Activated CD4-positive, alpha-beta memory T cell treated with anti-CD3 and anti-CD28 coated beads for 36 hours (primary cell): ENCODE measurements around the gene DDX25. TPM values are rescaled to one million over a fixed set of nuclear protein-coding genes. Genes with fewer than 3 reads are reported as not detected.

ENCODE experiments used
- CTCF ChIA-PET: fragments of 350-600 bp; sonication (Branson Sonifier 250); formaldehyde crosslinking; loops from one replicate; lab custom pipeline; 2021; ENCODE audit warnings: antibody characterized with exemption, inconsistent platforms; lab: Charles Lee
- POLR2A ChIA-PET: fragments of 350-600 bp; sonication (Branson Sonifier 250); formaldehyde crosslinking; loops from one replicate; lab custom pipeline; 2021; ENCODE audit warnings: antibody characterized with exemption; lab: Charles Lee
- DNase-seq: peaks from one replicate; pipeline ENCODE4 v3.0.0-alpha.2; 2020
- H3K27ac Mint-ChIP-seq: one replicate; pipeline ENCODE4 v1.8.0; 2021; ENCODE audit warnings: mixed read lengths
- H3K27me3 Mint-ChIP-seq: one replicate; pipeline ENCODE4 v1.8.0; 2021; ENCODE audit warnings: mixed read lengths
- H3K36me3 Mint-ChIP-seq: one replicate; pipeline ENCODE4 v1.8.0; 2021; ENCODE audit warnings: mixed read lengths
- H3K4me1 Mint-ChIP-seq: one replicate; pipeline ENCODE4 v1.8.0; 2021; ENCODE audit warnings: low read depth, mixed read lengths
- H3K4me3 Mint-ChIP-seq: one replicate; pipeline ENCODE4 v1.8.0; 2021; ENCODE audit warnings: mild to moderate bottlenecking, mixed read lengths
- H3K9me3 Mint-ChIP-seq: one replicate; pipeline ENCODE4 v1.8.0; 2021; ENCODE audit warnings: mixed read lengths
- intact Hi-C: fragments of 100-400 bp; cut with micrococcal nuclease; formaldehyde crosslinking; loops from one replicate; pipeline ENCODE4 v1.15.1; 2023
- total RNA-seq, 2 experiments: library from RNA; stranded (reverse); gene quantifications; one replicate each; pipeline ENCODE4 v1.2.3, GENCODE V29; 2021

DDX25 gene
- total RNA-seq, 2 experiments from 2014 or later, result not detected

DNA sequence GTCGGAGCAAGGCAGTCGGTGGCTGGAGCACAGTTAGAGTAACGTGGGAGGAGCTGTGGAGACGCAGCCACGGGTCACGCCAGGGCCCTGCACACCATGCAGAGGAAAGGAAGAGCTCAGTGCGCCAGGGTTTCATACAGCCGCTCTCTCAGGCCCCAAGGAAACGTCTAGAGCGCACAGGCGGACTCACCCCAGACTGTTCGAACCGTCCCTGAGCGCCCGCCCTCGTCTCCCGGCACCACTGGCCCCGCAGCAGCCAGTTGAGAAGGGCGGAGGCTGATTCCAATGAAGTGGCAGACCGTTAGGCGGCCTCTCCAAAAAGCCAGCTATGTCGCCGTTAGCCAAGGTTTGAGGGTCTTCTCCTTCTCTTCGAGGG is 17.3 kb upstream of the DDX25 start:
- Mint-ChIP-seq H3K9me3 (no peaks in the 10 kb centered on the region), H3K36me3 (peaks cover 13% of the 10 kb centered on the region), H3K27ac (peak overlapping the region; percentile 93), H3K27me3 (peaks cover 6% of the 10 kb centered on the region), H3K4me3 (peak overlapping the region; percentile 74), H3K4me1 (peaks cover 26% of the 10 kb centered on the region)
- ChIA-PET POLR2A (interaction anchor here (1.4 to 2.5 kb wide), 5 partner anchors 10 to 317 kb away, joined by 4 to 24 read pairs (median 6); partner anchors contain the start of genes CHEK1, EI24 and PUS3), CTCF (interaction anchor here (0.7 to 2.5 kb wide), 5 partner anchors 10 to 319 kb away, joined by 3 to 16 read pairs (median 6); partner anchors contain the start of gene PUS3)
- peak; percentile 65 for DNase-seq
- intact Hi-C loops, result loop anchor here (1.0 to 10.0 kb wide), 9 partner anchors 16 to 932 kb away; partner anchors contain the start of genes CCDC15, EI24, FAM118B and PUS3

DNA sequence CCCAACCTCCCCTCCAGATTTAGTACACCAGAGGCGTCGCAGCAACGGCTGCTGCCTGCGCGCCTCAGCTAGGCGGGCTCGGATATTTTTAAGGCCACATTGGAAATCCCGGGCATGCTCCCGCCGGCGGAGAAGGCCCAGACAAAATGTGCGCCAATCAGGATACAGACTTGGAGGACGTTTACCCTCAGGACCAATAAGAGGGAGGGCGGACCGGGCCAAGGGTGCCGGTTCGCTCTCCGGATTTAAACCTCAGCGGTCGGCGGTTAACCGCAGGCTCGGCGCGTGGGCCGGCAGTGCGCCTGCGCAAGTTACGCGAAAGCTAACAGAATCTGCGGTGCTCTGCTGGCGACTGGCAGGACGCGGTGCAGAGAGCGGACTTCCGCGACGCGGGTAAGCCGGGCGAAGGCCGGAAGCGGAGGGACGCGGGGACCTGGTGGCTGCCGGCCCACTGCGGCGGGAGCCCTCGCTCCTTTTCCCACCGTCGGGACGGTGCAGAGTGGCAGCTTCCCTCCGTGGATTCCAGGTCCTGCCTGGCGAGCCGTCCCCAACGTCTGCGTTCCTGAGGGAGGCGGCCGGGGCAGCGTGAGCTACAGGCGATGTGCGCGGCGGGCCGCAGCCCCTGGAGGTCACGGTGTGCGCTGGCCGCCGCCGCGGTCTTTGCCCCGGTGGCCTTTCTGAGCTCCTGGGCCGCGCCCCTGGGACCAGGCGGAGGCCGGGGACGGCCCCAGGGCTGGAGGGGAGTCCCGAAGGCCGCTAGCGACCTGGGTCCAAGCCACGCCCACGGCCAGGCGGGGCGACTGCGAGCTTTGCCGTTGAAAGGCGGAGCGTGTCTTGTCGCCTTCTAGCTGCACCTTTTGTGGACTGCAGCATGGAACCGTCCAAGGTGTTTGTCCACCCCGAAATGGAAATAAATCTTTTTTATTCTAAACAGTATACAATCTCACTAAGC is 16.7 kb upstream of the DDX25 start, which contains the start of gene HYLS1:
Gene HYLS1 (plus strand): TSS at position 296 of the 952 bp plus-strand sequence. CDS start 11,701 bp downstream, outside the sequence.
- Mint-ChIP-seq H3K9me3 (no peaks in the 10 kb centered on the region), H3K4me3 (peak within 1 kb of the TSS; percentile 74), H3K27me3 (peaks cover 6% of the 10 kb centered on the region), H3K27ac (peak within 1 kb of the TSS; percentile 93), H3K36me3 (peaks cover 18% of the 10 kb centered on the region), H3K4me1 (peaks cover 31% of the 10 kb centered on the region)
- POLR2A ChIA-PET, result interaction anchor here (0.7 to 2.5 kb wide), 11 partner anchors 10 to 776 kb away, joined by 3 to 24 read pairs (median 4); partner anchors contain the start of genes CHEK1, EI24, FOXRED1 and PUS3
- CTCF ChIA-PET, result interaction anchor here (0.6 to 2.5 kb wide), 9 partner anchors 10 to 1094 kb away, joined by 3 to 16 read pairs (median 4); partner anchors contain the start of genes EI24 and PUS3
- intact Hi-C loops, result loop anchor here (1.0 to 10.0 kb wide), 9 partner anchors 16 to 933 kb away; partner anchors contain the start of genes CCDC15, EI24, FAM118B and PUS3
- DNase-seq, result peak; percentile 99

DNA sequence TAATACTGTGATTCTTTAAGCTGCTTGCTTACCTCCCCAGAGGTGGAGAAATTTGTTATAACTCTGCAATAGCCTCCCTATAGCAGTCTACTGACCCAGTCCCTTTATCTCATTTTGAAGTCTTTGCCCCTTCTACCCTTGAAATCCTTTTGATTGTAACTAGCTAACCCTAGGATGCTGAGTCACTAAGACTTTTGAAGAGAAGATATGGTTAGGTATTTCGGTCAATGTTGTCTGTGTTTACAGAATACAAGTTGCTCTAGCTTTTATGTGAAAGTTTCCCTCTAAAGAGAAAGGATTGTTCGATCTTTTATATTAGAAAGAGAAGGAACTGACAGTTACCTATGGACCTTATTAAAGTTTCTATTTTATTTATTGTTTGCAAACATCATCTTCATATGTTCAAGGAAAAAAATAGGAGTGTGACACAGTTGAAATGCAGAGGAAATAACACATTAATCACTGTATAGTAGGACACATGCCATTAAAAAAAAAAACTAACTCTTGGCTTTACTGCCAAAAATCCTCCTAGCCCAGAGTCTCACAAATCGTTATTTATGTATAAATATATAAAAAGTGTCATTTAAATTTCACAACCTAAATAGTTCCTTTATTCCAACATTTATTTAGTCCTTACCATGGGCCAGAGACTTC is 13.7 kb upstream of the DDX25 start:
- no peaks in the 10 kb centered on the region for H3K9me3 Mint-ChIP-seq

DNA sequence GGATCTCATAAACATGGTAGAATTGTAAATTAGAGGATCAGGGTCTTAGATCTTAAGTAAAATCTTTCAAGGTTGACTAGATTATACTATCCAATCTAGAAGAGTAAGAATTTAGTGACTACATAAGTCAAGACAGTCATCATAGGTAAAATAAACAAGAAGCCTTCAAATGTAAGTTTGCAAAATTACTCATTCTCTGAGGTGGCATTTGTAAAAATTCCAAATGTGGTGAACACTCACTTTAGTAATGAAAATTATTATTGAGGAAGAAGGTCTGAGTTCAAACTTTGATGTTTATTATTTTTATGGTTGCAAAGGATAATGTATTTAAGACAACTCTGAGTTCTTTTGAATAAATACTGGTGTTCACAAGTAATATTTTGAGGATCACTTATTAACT is 12.2 kb upstream of the DDX25 start:
- Mint-ChIP-seq H3K36me3 (peaks cover 28% of the 10 kb centered on the region), H3K27ac (no peak overlapping the region), H3K4me1 (peaks cover 33% of the 10 kb centered on the region), H3K27me3 (peaks cover 4% of the 10 kb centered on the region), H3K9me3 (no peaks in the 10 kb centered on the region), H3K4me3 (no peak overlapping the region)
- POLR2A ChIA-PET, result interaction anchor here (1.5 kb wide), 1 partner anchor 11 kb away, joined by 3 read pairs; the partner anchor contains the start of gene PUS3
- intact Hi-C loops, result no loop called here
- CTCF ChIA-PET, result no interaction called here
- DNase-seq, result no peak

More for the DNA sequence above, 13.7 kb upstream of the DDX25 start:
- H3K4me3 Mint-ChIP-seq, result no peak overlapping the region
- CTCF ChIA-PET, result no interaction called here
- DNase-seq, result no peak
- no peak overlapping the region for H3K27ac Mint-ChIP-seq
- H3K36me3 Mint-ChIP-seq, result peaks cover 26% of the 10 kb centered on the region
- peaks cover 6% of the 10 kb centered on the region for H3K27me3 Mint-ChIP-seq
- peaks cover 32% of the 10 kb centered on the region for H3K4me1 Mint-ChIP-seq
- POLR2A ChIA-PET, result no interaction called here
- intact Hi-C loops, result no loop called here

DNA sequence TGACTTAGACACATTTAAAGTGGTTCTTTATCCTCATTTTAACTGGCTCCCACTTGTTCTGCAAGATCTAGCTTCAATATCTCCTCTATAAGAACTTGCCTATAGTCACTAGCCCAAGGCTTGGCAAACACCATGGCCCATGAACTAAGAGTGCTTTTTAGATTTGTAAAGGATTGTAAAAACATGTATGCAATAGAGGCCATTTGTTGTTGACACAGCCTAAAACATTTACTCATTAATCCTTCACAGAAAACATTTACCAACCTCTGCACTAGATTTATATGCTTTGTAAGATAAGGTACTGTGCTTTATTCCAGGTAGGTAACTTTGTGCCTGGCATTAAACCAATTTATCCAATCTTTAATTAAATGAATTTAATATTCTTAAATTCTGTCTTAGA is 11.3 kb upstream of the DDX25 start:
- ChIA-PET CTCF (no interaction called here), POLR2A (no interaction called here)
- no peak overlapping the region for H3K27ac Mint-ChIP-seq
- H3K4me3 Mint-ChIP-seq, result no peak overlapping the region
- no peaks in the 10 kb centered on the region for H3K9me3 Mint-ChIP-seq
- H3K4me1 Mint-ChIP-seq, result peaks cover 37% of the 10 kb centered on the region
- peaks cover 29% of the 10 kb centered on the region for H3K36me3 Mint-ChIP-seq
- DNase-seq, result no peak
- no peaks in the 10 kb centered on the region for H3K27me3 Mint-ChIP-seq
- intact Hi-C loops, result no loop called here

DNA sequence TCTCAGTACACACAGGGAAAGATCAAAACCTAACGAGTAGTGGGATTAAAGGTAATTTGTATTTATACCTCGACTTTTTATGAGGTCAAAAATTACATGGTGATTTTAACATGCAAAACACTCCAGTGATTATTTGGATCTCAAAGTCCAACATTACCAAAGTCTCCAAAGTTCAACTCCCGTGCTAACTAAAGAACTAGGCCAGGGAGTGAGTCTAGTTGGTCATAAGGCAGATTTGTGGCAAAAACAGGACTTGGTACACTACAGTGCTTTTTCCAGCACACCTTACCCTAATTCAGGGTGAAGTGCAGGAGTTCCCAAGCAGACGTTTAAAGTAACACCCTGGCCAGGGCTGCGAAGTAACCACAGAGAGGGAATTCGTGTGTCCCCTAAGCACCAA is 2.4 kb upstream of the DDX25 start:
- Mint-ChIP-seq H3K27me3 (peaks cover 18% of the 10 kb centered on the region), H3K4me3 (peak overlapping the region; percentile 71), H3K9me3 (no peaks in the 10 kb centered on the region), H3K27ac (no peak overlapping the region), H3K4me1 (peaks cover 42% of the 10 kb centered on the region), H3K36me3 (peaks cover 31% of the 10 kb centered on the region)
- POLR2A ChIA-PET, result interaction anchor here (2.2 kb wide), 1 partner anchor 14 kb away, joined by 24 read pairs; the partner anchor contains the start of gene HYLS1
- CTCF ChIA-PET, result interaction anchor here (2.5 kb wide), 1 partner anchor 14 kb away, joined by 16 read pairs; the partner anchor contains the start of gene HYLS1
- no peak for DNase-seq
- intact Hi-C loops, result loop anchor here (2.0 kb wide), 1 partner anchor 161 kb away; the partner anchor contains the start of gene CDON

DNA sequence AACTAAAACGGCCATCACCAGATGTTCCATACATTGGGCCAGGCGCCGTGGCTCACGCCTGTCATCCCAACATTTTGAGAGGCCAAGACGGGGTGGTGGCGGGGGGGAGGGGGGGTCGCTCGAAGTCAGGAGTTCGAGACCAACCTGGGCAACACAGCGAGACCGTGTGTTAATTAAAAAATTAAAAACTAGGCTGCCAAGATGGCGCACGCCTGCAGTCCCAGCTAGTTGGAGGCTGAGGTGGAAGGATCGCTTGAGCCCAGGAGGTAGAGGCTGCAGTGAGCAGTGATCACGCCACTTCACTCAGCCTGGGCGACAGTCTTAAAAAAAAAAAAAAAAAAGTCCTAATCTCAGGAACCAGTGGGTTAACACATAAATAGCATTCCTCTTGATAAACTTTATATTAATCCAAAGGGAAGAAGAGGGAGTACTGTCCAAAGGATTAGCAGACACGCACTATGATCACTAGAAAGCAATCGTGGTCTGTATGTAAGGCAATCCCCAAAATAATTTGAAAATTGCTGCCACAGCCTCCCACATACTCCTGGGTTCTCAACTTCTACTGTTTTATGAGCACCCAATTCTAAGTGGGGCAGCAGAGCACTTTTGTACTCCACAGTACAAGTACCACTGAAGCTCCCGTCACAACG is 1.9 kb upstream of the DDX25 start:
- no peaks in the 10 kb centered on the region for H3K9me3 Mint-ChIP-seq
- intact Hi-C loops, result loop anchor here (2.0 kb wide), 1 partner anchor 160 kb away; the partner anchor contains the start of gene CDON

DNA sequence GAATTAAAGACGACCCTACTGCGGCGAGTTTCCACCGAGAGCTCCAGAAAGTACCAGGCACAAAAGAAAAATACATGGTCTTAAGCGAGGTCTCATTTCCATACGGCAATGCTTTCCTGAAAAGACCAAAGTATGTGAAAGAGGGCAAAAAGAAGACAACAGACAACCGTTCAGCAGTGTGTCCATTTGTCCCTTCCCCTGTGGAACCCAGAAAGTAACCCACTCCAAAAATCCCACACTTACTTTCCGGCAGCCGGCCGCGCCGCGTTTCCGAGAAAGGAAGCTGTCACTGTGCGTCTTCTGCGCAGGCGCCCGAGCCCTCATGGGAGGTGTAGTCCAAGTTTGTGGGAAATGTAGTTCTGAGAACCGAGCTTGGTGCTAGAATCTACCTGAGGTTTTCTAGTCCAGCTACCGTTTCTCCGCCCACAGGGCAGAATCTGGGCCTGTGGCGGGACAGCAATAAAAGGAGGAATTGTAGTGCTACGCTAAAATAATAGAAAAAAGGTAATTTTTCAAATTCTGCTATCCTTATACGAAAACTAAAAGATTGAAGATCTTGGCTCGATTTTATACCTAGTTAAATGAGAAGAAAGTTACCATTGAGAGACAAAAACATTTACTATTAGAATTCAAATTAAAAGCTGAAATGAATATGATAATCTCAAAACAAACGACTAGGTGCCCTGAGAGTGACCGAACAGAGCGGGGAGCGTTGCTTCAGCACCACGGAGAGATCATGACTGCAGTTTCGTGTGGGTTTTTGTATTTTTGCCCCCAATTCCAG is 1.2 kb upstream of the DDX25 start, which contains the start of gene PUS3:
Gene PUS3 (minus strand): TSS at position 280 of the 784 bp plus-strand sequence. CDS start 6,922 bp downstream, outside the sequence.
- Mint-ChIP-seq H3K36me3 (peaks cover 25% of the 10 kb centered on the region), H3K9me3 (no peaks in the 10 kb centered on the region), H3K27me3 (peaks cover 21% of the 10 kb centered on the region), H3K4me1 (peaks cover 32% of the 10 kb centered on the region), H3K4me3 (peak within 1 kb of the TSS; percentile 93), H3K27ac (peak within 1 kb of the TSS; percentile 91)
- ChIA-PET POLR2A (interaction anchor here (0.7 to 2.2 kb wide), 4 partner anchors 11 to 311 kb away, joined by 3 to 24 read pairs (median 4); partner anchors contain the start of genes HYLS1 and STT3A), CTCF (interaction anchor here (0.8 to 2.5 kb wide), 6 partner anchors 10 to 335 kb away, joined by 3 to 16 read pairs (median 4); partner anchors contain the start of gene HYLS1)
- intact Hi-C loops, result loop anchor here (1.0 to 2.0 kb wide), 2 partner anchors 16 to 160 kb away; partner anchors contain the start of genes CDON and HYLS1
- DNase-seq, result peak; percentile 93

More for the DNA sequence above, 1.9 kb upstream of the DDX25 start:
- peak overlapping the region; percentile 93 for H3K4me3 Mint-ChIP-seq
- peak overlapping the region; percentile 91 for H3K27ac Mint-ChIP-seq
- H3K4me1 Mint-ChIP-seq, result peaks cover 39% of the 10 kb centered on the region
- CTCF ChIA-PET, result interaction anchor here (0.8 to 2.5 kb wide), 5 partner anchors 15 to 334 kb away, joined by 3 to 16 read pairs (median 4); partner anchors contain the start of gene HYLS1
- peaks cover 30% of the 10 kb centered on the region for H3K36me3 Mint-ChIP-seq
- H3K27me3 Mint-ChIP-seq, result peaks cover 19% of the 10 kb centered on the region
- no peak for DNase-seq
- POLR2A ChIA-PET, result interaction anchor here (1.0 to 2.2 kb wide), 2 partner anchors 15 to 310 kb away, joined by 3 to 24 read pairs; partner anchors contain the start of genes HYLS1 and STT3A

DNA sequence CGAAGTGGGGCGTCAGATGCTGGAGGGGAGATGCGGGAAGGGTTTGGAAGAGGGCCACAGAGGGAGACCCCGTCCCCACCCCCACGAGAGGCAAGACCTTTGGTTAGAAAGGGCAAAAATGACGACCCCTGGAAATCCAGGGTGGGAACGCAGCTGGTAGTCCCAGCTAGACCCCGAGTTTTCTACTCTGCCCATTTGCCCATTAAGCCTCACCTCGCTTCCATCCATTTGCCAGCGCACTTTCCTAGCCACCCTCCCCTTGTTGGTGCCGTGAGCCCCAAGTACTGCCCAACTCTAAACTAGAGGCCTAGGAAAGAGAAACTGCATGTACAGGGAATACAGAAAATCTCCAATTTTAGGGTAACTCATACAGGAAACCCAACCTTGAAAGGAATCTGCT is 370 bp downstream of the DDX25 start:
- no peaks in the 10 kb centered on the region for H3K9me3 Mint-ChIP-seq
- H3K27me3 Mint-ChIP-seq, result peaks cover 25% of the 10 kb centered on the region
- H3K36me3 Mint-ChIP-seq, result peaks cover 18% of the 10 kb centered on the region
- ChIA-PET CTCF (interaction anchor here (1.4 kb wide), 1 partner anchor 9 kb away, joined by 3 read pairs; no protein-coding TSS in a partner anchor), POLR2A (no interaction called here)
- peaks cover 24% of the 10 kb centered on the region for H3K4me1 Mint-ChIP-seq
- H3K27ac Mint-ChIP-seq, result no peak overlapping the region
- intact Hi-C loops, result no loop called here
- no peak for DNase-seq
- peak overlapping the region; percentile 50 for H3K4me3 Mint-ChIP-seq
